DOHH2 (cell line): ENCODE data around the gene SYCN.

Experiments used
- H3F3A ChIP-seq: fragments of 200-600 bp; sonication (generic), shearing (Covaris generic); 2 replicates; pipeline ENCODE4 v1.6.0; 2016; ENCODE audit warnings: antibody characterized with exemption, mild to moderate bottlenecking; ENCODE audit not compliant: control insufficient read depth, insufficient read depth
- H3K27ac ChIP-seq: fragments of 200-600 bp; sonication (generic); 2 replicates; pipeline ENCODE4 v1.5.1; 2014; ENCODE audit warnings: low read depth, mild to moderate bottlenecking, low read length, moderate library complexity
- H3K27me3 ChIP-seq: fragments of 200-600 bp; sonication (generic); 2 replicates; pipeline ENCODE4 v1.6.1; 2014; ENCODE audit warnings: mild to moderate bottlenecking, low read length, mixed read lengths; ENCODE audit not compliant: control insufficient read depth
- H3K36me3 ChIP-seq: fragments of 200-600 bp; sonication (generic); 2 replicates; pipeline ENCODE4 v1.6.1; 2014; ENCODE audit warnings: mild to moderate bottlenecking, low read length, moderate library complexity, mixed read lengths; ENCODE audit not compliant: control insufficient read depth
- H3K4me1 ChIP-seq: fragments of 200-600 bp; sonication (generic); 2 replicates; pipeline ENCODE4 v1.6.1; 2014; ENCODE audit warnings: mild to moderate bottlenecking, low read length, mixed read lengths; ENCODE audit not compliant: control insufficient read depth
- H3K4me2 ChIP-seq: fragments of 200-600 bp; sonication (generic); 2 replicates; pipeline ENCODE4 v1.6.0; 2014; ENCODE audit warnings: mild to moderate bottlenecking, low read length, moderate library complexity
- H3K4me3 ChIP-seq: fragments of 200-600 bp; sonication (generic); 2 replicates; pipeline ENCODE4 v1.5.1; 2014; ENCODE audit warnings: mild to moderate bottlenecking, low read length, mixed read lengths
- H3K79me2 ChIP-seq: fragments of 200-600 bp; sonication (generic); 2 replicates; pipeline ENCODE4 v1.6.1; 2014; ENCODE audit warnings: mild to moderate bottlenecking, low read length, mixed read lengths; ENCODE audit not compliant: control insufficient read depth
- H3K9me2 ChIP-seq: fragments of 200-600 bp; sonication (generic); replicated peaks from 2 replicates; pipeline ENCODE4 v1.6.1; 2014; ENCODE audit warnings: mild to moderate bottlenecking, low read length, mixed read lengths; ENCODE audit not compliant: control insufficient read depth
- H3K9me3 ChIP-seq: fragments of 200-600 bp; sonication (generic); 2 replicates; pipeline ENCODE4 v1.6.1; 2014; ENCODE audit warnings: antibody characterized with exemption, low read length, mixed read lengths; ENCODE audit not compliant: control insufficient read depth, insufficient read depth
- H4K20me1 ChIP-seq: fragments of 200-600 bp; sonication (generic); 2 replicates; pipeline ENCODE4 v1.6.0; 2014; ENCODE audit warnings: low read depth, mild to moderate bottlenecking, antibody characterized with exemption, low read length, moderate library complexity; ENCODE audit not compliant: control insufficient read depth, insufficient read depth
- CTCF ChIP-seq: fragments of 200-600 bp; sonication (generic); IDR thresholded peaks from one replicate; pipeline ENCODE4 v1.5.1; 2014; ENCODE audit warnings: antibody characterized with exemption, mild to moderate bottlenecking, low read depth, low read length; ENCODE audit not compliant: poor library complexity, severe bottlenecking
- EZH2phosphoT487 ChIP-seq: fragments of 200-600 bp; sonication (generic); IDR thresholded peaks from 2 replicates; pipeline ENCODE4 v1.6.1; 2017; ENCODE audit warnings: borderline replicate concordance, mild to moderate bottlenecking, antibody characterized with exemption, low read length, moderate library complexity, mixed read lengths

SYCN gene

GRCh38 chr19:39154100-39154628 lies 49.9 kb downstream of the SYCN start:
- H3K4me3 ChIP-seq: no peak overlapping the region
- H3K9me3 ChIP-seq: no peaks in the 10 kb centered on the region
- H3K4me1 ChIP-seq: no peaks in the 10 kb centered on the region
- H3K27me3 ChIP-seq: no peaks in the 10 kb centered on the region
- no peaks in the 10 kb centered on the region for H3F3A ChIP-seq
- H3K27ac ChIP-seq: no peak overlapping the region
- H3K4me2 ChIP-seq: no peak overlapping the region
- TF ChIP-seq CTCF (no peak), EZH2phosphoT487 (no peak)
- no peaks in the 10 kb centered on the region for H3K9me2 ChIP-seq
- H3K36me3 ChIP-seq: no peaks in the 10 kb centered on the region
- no peaks in the 10 kb centered on the region for H4K20me1 ChIP-seq
- 0 out of 2 replicates have a peak, but pooled peaks cover 5% of the 10 kb centered on the region for H3K79me2 ChIP-seq
